ENCODE data around the gene RBM17.
A peak's percentile ranks its signal among the peaks of the same experiment; 100 is the strongest.
"Not testable (repeated sequence)": the region's sequence is repeated elsewhere in the genome, so short reads cannot be mapped to it uniquely, and the experiment has no call there.

RBM17 gene

GRCh38 chr10:6080417-6080973 lies 8.3 kb upstream of the RBM17 start:
- no peak for DNase-seq

GRCh38 chr10:6082496-6083395 lies 6.1 kb upstream of the RBM17 start:
- no peak for DNase-seq

- DNase-seq: no peak
Measured at GRCh38 chr10:6083523-6084475, 5.0 kb upstream of the RBM17 start.

GRCh38 chr10:6086375-6087233 lies 2.2 kb upstream of the RBM17 start:
- DNase-seq: peak; percentile 82

- no peak for DNase-seq
Measured at GRCh38 chr10:6089334-6090219, 743 bp downstream of the RBM17 start.

GRCh38 chr10:6091630-6092029 lies 2.8 kb downstream of the RBM17 start:
- no peak for DNase-seq

GRCh38 chr10:6092731-6093130 lies 3.9 kb downstream of the RBM17 start:
- DNase-seq: no peak

- no peak for DNase-seq
Measured at GRCh38 chr10:6095810-6096570, 7.2 kb downstream of the RBM17 start.

- DNase-seq: no peak
Measured at GRCh38 chr10:6097063-6097462, 8.2 kb downstream of the RBM17 start.

GRCh38 chr10:6098156-6098555 lies 9.3 kb downstream of the RBM17 start:
- DNase-seq: no peak

- DNase-seq: no peak
Measured at GRCh38 chr10:6100370-6100769, 11.5 kb downstream of the RBM17 start.

- DNase-seq: no peak
Measured at GRCh38 chr10:6101181-6101580, 12.3 kb downstream of the RBM17 start.

- DNase-seq: no peak
Measured at GRCh38 chr10:6102128-6102527, 13.3 kb downstream of the RBM17 start.

- DNase-seq: no peak
Measured at GRCh38 chr10:6103591-6103990, 14.8 kb downstream of the RBM17 start.

GRCh38 chr10:6107616-6108015 lies 18.8 kb downstream of the RBM17 start:
- not testable (repeated sequence) for DNase-seq

GRCh38 chr10:6108072-6108471 lies 19.2 kb downstream of the RBM17 start:
- no peak for DNase-seq

- DNase-seq: peak; percentile 18
Measured at GRCh38 chr10:6108631-6109443, 20.0 kb downstream of the RBM17 start.

- DNase-seq: no peak
Measured at GRCh38 chr10:6109444-6109775, 20.6 kb downstream of the RBM17 start.

- no peak for DNase-seq
Measured at GRCh38 chr10:6110136-6110535, 21.3 kb downstream of the RBM17 start.

GRCh38 chr10:6112893-6113292 lies 24.1 kb downstream of the RBM17 start:
- no peak for DNase-seq
